ENCODE results near the gene INPP1. TPM values are rescaled to one million over a fixed set of nuclear protein-coding genes. Genes with fewer than 3 reads are reported as not detected.
"Not testable (repeated sequence)": the region's sequence is repeated elsewhere in the genome, so short reads cannot be mapped to it uniquely, and the experiment has no call there.

Gene INPP1
- total RNA-seq, 3 donors from 2014 or later = 31.3 to 37.7 (median 36.3) TPM

DNA sequence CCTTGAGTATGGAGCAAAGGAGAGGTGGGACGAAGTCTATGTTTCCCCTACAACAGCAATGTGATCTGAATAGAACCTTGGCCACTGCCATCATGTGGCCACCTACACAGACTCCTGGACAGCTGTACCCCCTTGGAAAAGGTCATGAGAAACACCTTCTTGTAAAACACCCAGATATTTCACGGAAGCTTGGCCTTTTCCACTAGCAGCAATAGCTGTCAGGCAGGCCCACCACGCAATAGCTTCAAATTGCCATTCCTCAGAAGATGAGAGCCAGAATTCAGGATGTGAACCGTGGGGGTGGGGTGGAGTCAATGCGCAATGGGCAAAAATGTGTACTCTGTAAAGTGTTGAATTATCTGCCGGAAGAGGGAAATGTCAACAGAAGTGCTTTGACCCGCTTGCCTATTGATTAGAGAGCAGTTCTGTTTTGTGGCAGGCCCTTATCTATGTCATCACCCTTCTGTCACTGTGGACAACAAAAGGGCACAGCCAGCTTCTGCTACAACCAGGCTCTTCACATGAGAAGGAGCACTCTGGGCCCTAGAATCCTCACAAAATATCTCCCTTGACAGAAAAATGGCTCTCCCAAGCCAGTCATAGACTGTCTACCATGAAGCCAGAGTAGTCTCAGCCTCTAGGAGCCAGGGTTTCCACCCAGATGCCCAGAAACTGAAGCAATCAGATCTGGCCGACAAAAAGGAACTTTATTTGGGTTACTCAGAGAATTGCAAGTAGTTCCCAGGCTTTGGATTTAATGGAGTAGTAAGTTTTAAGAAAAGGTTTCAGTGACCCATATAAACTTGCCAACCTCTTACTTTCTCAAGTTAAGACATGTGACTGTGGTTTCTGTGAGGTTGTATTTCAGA, 9.5 kb downstream of the INPP1 start:
- TF ChIP-seq, protein P1, sequence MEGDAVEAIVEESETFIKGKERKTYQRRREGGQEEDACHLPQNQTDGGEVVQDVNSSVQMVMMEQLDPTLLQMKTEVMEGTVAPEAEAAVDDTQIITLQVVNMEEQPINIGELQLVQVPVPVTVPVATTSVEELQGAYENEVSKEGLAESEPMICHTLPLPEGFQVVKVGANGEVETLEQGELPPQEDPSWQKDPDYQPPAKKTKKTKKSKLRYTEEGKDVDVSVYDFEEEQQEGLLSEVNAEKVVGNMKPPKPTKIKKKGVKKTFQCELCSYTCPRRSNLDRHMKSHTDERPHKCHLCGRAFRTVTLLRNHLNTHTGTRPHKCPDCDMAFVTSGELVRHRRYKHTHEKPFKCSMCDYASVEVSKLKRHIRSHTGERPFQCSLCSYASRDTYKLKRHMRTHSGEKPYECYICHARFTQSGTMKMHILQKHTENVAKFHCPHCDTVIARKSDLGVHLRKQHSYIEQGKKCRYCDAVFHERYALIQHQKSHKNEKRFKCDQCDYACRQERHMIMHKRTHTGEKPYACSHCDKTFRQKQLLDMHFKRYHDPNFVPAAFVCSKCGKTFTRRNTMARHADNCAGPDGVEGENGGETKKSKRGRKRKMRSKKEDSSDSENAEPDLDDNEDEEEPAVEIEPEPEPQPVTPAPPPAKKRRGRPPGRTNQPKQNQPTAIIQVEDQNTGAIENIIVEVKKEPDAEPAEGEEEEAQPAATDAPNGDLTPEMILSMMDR (IDR thresholded peaks at IDR 0.05) = no peak
- no peaks in the 10 kb centered on the region for H3K36me3 ChIP-seq (ENCODE audit: low read depth)
- DNase-seq = no peak
- no peaks in the 10 kb centered on the region for H3K9me3 ChIP-seq
- peak; percentile 42 for ATAC-seq
- intact Hi-C loops (cut with DNase I, micrococcal nuclease) = no loop called here
- H3K4me1 ChIP-seq (ENCODE audit: low read depth) = peaks cover 15% of the 10 kb centered on the region
- no peak overlapping the region for H3K4me3 ChIP-seq

DNA sequence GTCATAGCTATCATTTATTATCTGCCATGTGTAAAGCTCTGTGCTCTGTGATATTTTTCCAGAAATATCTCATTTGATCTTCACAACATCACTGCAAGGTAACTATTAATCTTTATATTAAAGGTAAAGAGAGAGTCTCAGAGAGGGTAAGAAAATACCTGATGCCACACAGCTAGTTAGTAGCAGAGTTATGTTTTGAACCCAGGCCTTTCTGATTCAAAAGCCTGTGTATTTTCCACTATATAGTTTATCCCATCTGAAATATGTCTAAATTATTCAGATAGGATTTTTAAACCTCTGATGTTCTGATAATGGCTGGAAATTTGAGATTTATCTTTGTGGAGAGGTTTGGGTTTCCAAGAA, 10.1 kb downstream of the INPP1 start:
- no peak overlapping the region for H3K4me3 ChIP-seq
- intact Hi-C loops (cut with DNase I, micrococcal nuclease) = no loop called here
- no peak for DNase-seq
- no peak for ATAC-seq
- no peaks in the 10 kb centered on the region for H3K9me3 ChIP-seq
- TF ChIP-seq, protein P1 (IDR thresholded peaks at IDR 0.05) = no peak
- no peaks in the 10 kb centered on the region for H3K36me3 ChIP-seq (ENCODE audit: low read depth)
- peaks cover 15% of the 10 kb centered on the region for H3K4me1 ChIP-seq (ENCODE audit: low read depth)

DNA sequence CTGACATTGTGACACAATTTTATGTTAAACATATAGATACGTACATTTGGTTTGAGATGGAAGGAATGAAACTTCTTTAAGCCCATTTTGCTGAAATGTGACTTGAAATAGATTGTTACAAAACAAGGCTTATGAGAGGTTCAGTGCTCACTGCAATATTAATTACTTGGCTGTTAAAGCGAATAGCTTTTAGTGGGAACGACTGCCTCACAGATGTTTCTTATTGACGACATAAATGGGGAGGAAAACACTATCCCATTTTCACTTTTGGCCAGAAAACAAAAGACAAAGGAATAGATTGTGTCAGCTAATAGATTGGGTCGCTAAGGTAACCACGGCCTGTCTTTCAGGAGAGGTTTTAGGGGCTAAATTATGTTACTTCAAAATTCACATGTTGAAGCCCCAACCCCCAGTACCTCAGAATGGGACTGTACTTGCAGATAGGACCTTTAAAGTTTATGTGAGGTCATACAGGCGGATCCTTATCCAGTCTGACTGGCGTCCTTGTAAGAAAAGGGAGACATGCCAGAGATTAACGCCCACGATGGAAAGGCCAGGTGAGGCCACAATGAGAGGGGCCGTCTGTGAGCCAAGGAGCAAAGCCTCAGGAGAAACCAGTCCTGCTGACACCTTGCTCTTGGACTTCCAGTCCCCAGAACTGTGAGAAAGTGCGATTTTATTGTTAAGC, 10.8 kb downstream of the INPP1 start:
- ATAC-seq = no peak
- Histone ChIP-seq H3K4me3 (no peak overlapping the region), H3K36me3 (ENCODE audit: low read depth) (no peaks in the 10 kb centered on the region), H3K4me1 (ENCODE audit: low read depth) (peaks cover 16% of the 10 kb centered on the region), H3K9me3 (no peaks in the 10 kb centered on the region)
- TF ChIP-seq, protein P1 (IDR thresholded peaks at IDR 0.05) = no peak
- no peak for DNase-seq
- intact Hi-C loops (cut with DNase I, micrococcal nuclease) = no loop called here

DNA sequence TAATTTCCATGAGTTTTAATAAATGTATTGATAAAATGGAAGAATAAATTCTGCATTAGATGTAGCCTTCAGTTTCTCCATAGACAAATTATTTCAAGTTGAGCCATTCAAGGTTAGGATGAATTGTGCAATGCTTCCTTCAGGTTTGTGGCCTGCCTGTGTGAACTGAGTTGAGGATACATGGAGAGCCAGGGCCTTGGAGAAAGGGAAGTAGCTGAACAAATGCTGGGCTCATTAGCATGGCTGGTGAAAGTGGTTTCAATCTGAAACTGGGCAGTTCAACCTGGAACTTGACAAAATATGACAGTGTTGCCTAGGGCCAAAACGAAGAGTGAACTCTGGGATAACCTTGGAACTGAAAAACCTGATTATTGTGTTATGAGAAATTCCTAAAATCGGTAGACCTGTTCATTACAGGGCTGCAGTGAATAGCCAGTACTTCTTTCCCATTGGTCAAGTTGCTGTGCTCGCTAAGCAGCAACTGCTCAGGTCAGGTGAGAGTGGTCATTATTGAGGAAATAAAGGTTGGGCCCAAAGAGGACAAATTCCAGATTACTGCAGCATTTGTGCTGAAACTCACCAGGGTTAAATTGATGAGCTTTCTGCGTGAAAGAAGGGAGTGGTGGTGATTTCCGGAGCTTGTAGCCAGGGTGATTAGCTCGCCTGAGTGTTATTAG, 12.7 kb downstream of the INPP1 start:
- DNase-seq = peak in 1 of 3 donors; percentile 20
- TF ChIP-seq, protein P1 (IDR thresholded peaks at IDR 0.05) = no peak
- ATAC-seq = peak; percentile 66
- H3K9me3 ChIP-seq = no peaks in the 10 kb centered on the region
- H3K36me3 ChIP-seq (ENCODE audit: low read depth) = no peaks in the 10 kb centered on the region
- intact Hi-C loops (cut with DNase I, micrococcal nuclease) = no loop called here
- H3K4me3 ChIP-seq = no peak overlapping the region
- H3K4me1 ChIP-seq (ENCODE audit: low read depth) = peaks cover 23% of the 10 kb centered on the region

DNA sequence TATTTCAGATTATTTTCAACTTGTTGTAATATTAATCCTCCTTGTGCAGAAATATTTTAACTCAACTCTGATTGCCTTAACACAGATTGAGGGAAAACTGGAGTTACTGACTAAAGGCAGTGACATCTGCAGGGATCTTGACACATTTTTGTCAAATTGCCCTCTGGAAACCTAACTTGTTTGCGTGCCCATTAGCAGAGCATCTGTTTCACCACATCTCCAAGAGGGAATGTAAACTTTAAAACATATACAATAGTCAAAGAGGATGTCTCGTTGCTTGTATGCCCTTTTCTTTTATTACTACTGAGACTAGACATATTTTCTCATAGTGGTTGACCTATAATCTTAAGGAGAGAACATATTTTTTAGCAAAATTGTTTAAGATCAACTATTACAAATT, 14.2 kb downstream of the INPP1 start:
- TF ChIP-seq, protein P1 (IDR thresholded peaks at IDR 0.05) = no peak
- Histone ChIP-seq H3K4me3 (no peak overlapping the region), H3K9me3 (no peaks in the 10 kb centered on the region), H3K4me1 (ENCODE audit: low read depth) (peaks cover 12% of the 10 kb centered on the region), H3K36me3 (ENCODE audit: low read depth) (no peaks in the 10 kb centered on the region)
- DNase-seq (no peak), ATAC-seq (no peak)
- intact Hi-C loops (cut with DNase I, micrococcal nuclease) = no loop called here

DNA sequence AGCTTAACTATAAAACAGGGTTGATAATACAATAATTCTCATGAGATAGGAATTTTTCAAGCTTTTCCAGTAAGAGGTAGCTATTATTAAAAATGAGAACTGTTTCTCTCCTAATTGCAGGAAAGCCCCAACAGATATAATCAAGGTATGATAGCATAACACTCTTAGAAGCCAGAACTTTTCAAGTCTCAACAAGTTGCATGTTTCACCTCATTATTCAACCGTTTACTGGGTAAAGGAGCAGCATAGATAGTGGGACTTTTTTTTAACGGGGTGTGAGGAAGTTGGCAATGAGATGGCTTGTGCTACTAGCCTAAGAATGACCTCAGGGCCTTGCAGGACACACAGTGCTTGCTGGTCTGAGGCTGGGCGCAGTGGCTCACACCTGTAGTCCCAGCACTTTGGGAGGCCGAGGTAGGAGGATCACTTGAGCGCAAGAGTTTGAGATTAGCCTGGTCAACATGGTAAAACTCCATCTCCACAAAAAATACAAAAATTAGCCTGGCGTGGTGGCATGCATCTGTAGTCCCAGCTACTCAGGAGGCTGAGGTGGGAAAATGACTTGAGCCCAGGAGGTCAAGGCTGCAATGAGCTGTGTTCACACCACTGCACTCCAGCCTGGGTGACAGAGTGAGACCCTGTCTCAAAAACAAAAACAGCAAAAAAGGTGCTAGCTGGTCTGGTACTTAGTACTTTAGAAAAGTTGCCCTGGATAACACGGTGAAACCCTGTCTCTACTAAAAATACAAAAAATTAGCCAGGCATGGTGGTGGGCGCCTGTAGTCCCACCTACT, 15.5 kb downstream of the INPP1 start:
- H3K36me3 ChIP-seq (ENCODE audit: low read depth); H3K9me3 ChIP-seq; DNase-seq; ATAC-seq; intact Hi-C loops (cut with DNase I, micrococcal nuclease); H3K4me3 ChIP-seq: not testable (repeated sequence)
- peaks cover 12% of the 10 kb centered on the region for H3K4me1 ChIP-seq (ENCODE audit: low read depth)
